Right renal pelvis (tissue), 4 donors: ENCODE measurements around the gene FCGR3B. TPM values are rescaled to one million over a fixed set of nuclear protein-coding genes. Genes with fewer than 3 reads are reported as not detected.
A peak's percentile ranks its signal among the peaks of the same experiment; 100 is the strongest.
"Not testable (repeated sequence)": the region's sequence is repeated elsewhere in the genome, so short reads cannot be mapped to it uniquely, and the experiment has no call there.

Experiments used
- DNase-seq, 4 donors: peaks; one replicate each; pipeline ENCODE4 v3.0.0-alpha.2; 2013; ENCODE audit warnings: low read depth in 4 of 4, low spot score in 3 of 4, missing footprints in 1 of 4
- polyA plus RNA-seq, 4 donors: library from polyadenylated mRNA; unstranded; fragments of 120-200 nt; gene quantifications; one replicate each; pipeline ENCODE4 v1.2.1, GENCODE V29; 2013; ENCODE audit not compliant: insufficient read length in 4 of 4

The FCGR3B gene
- under 1 TPM in 3 of 4 donors, not detected in 1; 0.21 to 0.97 (median 0.39) TPM for polyA plus RNA-seq

DNA sequence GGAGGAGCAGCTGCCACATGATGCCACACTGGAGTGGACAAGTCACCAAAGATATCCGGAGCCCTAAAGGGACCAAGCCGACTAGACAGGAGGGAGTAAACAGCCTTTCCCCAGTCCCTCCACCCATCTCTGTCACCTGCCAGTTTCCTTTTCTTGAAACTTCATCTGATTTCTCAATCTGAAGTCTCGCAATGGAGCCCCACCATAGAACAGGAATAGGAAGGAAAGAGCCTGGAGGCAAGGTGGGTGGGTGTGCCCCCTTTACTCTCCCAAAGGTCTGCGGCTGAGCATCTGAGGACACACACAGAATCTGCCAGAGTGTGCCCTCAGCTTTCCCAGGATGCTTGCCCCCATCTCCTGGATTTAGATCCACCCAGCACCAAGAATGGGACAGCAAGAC lies at the start of gene FCGR3B:
FCGR3B (minus strand) TSS at position 101 of the 400 bp plus-strand sequence; CDS start at position 19, 82 bp downstream.
- DNase-seq = no peak

DNA sequence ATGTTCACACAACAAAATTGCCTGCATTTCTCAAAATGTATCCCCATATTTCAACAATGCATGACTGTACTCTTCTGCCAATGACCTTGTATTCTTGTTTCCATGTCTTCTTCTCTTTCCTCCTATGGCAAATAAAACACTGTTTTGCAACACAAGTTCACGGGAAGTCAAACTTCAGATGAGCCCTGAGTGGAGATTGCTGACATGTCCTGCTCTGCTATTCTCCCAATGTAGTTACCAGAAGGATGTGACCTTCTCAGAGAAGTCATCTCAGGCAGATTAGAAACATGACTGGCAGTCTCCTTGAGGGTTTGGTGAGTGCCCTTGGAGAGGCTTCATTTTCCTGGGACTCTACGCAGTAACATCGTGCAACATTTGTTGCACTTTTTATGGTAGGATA lies 47.5 kb upstream of the FCGR3B start:
- no peak for DNase-seq

DNA sequence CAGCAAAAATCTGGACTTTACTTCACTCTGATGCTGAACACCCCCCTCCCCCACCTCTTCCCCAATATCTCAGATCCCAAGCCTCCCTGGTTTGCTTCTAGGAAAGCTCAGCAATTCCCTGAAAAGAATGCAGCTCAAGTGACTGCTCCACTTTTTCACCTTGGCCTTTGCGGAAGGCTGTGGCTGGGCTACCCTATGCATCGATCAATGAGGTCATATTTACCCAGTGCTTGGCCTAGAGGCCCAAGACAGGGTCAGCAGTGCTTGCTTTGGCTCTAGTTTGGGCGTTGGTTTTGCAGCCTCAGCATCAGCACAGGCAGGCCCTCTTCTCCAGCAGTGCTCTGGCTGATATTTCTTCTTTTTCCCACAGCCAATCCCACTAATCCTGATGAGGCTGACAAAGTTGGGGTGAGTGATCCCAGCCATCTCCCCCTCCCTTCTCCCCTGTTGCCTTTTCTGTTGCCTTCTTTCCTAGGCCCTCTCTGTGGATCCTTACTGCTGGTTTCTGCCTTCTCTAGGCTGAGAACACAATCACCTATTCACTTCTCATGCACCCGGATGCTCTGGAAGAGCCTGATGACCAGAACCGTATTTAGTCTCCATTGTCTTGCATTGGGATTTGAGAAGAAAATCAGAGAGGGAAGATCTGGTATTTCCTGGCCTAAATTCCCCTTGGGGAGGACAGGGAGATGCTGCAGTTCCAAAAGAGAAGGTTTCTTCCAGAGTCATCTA lies 46.1 kb upstream of the FCGR3B start:
- no peak for DNase-seq

DNA sequence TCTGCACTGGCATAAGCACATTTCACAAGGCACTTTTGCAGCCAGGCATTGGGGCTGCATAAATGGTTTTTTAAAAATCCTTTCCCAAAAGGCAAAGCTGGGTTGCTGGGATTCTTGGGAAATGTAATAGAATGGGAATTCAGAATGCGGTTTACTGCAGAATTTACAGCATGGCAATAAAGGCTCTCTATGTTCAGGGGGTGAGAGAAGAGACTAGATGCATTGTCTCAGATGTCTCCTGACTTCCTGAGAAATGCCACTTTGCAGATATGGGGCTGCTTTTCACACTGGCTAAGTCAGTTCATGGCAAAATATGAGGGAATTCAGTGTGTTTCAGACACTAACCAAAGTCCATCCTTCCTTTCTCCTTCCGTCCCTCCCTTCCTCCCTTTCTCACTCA lies 45.5 kb upstream of the FCGR3B start:
- no peak for DNase-seq

DNA sequence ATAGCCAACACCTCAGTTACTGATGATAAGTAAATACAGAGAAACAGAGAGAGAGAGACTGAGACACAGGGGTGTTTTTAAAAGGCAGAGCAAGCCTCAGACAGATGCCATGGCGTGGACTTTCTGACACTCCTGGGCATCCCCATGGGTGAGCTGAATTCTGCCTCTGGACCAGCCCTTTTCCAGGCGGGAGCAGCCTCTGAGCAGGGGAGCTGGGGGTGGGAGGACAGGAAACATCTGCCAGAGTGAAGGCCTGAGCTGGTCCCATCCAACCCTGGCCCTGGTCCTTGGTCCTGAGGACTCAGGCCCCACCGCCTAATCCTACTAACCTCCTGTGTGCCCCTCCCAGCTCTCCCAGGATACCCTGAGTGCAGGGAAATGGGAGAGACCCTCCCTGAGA lies 43.9 kb upstream of the FCGR3B start:
- DNase-seq = not testable (repeated sequence)

DNA sequence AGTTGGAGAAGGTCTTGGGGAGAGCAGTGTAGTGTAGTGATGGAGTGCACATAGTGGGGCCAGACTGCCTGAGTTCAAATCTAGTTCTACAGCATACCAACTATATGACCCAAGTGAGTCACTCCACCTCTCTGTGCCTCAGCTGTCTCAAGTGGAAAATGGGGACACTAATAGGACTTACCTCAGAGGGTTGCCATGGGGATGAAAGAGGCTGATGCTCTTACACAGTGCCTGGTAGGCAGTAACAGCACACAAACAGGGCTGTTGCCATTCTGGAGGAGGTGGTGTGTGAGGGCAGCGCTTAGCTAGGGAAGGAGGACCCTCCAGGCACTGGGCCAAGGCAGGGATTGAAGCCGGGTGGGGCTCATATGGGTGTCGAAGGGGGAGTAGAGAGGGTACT lies 43.5 kb upstream of the FCGR3B start:
- not testable (repeated sequence) for DNase-seq

DNA sequence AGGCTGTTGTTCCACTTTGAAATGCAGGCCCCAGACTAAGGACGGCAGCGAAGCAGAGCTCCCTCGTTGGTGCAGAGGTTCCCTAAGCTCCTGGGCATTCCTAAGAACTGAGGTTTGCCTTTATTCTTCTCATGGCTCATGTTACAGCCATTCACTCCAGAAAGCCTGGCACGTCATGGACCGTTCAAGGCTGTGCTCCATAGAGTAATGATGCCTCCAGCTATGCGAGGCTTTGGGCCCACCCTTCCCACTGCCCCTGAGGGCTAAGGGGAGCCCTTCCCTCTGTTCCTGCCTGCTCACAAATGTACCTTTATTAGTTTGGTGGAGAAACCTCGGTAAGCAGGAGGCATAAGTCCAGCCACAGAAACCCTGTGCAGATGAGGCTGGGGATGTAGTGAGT lies 42.5 kb upstream of the FCGR3B start:
- not testable (repeated sequence) for DNase-seq

DNA sequence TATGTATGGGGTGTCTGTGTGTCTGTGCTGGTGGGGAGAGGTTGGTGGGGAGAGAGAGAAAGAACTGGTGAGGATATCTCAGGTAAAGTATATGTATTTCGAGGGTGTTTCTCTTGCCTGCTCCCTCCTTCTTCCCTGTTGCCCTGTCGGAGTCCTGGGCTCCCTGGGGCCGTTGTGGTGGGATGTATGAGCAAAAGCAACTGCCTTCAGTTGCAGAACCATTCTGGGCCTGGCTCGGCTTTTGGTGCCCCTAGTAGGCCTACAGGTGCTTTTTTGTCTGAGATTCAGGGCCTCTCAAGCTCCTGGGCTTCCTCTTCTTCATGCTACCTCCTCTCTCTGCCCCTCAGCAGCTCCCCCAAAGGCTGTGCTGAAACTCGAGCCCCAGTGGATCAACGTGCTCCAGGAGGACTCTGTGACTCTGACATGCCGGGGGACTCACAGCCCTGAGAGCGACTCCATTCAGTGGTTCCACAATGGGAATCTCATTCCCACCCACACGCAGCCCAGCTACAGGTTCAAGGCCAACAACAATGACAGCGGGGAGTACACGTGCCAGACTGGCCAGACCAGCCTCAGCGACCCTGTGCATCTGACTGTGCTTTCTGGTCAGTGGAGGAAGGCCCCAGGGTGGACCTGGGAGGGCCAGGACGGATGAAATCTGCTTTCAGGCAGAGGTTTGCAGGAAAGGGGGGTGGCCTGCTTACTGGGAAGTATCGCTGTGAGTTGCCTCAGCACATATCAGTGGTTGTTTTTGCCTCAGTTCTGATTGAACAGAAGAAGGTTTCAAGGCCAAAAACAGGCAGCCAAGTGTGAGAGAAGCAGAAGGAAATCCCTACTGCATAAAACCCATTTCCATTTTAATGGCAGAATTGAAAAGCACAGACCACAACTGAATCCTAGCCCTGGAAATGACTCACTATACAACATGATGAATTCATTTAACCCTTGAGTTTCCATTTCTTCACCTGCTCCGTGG lies 40.4 kb upstream of the FCGR3B start:
- DNase-seq = not testable (repeated sequence)

DNA sequence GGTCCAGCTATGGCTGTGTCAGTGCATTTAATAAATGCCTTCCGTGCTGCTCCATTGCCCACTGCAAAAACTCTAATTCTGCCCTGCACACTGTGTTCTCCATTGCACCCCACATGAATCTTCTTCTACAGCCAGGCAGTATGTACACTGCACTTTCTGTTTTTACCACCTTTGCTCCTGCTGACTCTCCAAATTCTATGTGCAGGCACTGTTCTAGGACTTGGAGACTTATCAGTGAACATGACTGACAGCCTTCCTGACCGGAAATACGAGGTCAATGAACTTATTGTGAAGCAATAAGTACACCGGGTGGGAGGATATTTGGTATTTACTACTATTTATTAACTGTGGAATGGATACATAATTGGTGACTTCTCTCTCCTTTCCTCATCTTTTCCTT lies 33.7 kb upstream of the FCGR3B start:
- DNase-seq = not testable (repeated sequence)

DNA sequence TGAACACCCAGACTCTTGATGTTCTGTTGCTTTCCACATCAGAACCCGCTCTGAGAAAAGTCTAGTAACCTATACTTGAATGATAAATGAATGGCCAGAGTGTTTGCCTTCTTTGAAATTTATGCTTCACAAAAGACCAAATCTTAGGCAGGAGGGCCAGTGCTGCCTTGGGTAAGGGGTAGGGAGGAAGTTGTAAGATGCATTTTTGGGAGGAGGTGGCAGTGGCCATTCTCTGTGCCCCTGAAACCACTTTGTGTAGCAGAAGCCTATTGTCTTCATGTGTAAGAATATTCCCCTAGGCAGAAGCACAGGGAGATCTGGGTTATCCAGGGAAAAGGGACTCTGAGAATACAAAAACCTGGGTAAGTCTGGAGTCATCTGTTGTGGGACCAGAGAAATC lies 32.6 kb upstream of the FCGR3B start:
- not testable (repeated sequence) for DNase-seq

DNA sequence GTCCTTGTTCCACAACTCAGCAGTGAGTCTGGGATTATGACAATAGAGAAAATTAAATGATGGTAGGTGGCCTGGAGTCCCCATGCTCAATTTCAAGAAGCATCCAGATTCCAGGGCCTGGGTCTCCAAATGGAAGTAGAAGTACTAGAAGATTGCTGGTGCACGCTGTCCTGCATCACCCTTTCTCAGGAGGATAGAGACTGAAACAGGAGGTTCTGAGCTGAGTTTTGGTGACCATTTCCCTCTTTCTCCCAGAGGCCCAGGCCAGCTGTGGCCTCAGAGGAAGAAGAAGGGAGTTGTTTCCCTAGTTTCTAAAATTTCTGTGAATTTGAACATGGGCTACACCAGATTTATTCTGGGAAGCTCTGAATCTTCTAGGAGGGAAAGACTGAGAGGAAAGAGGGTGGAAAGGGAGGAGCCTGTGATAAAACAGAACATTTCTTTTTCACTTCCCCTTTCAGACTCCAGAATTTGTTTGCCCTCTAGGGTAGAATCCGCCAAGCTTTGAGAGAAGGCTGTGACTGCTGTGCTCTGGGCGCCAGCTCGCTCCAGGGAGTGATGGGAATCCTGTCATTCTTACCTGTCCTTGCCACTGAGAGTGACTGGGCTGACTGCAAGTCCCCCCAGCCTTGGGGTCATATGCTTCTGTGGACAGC lies 31.8 kb upstream of the FCGR3B start, which contains the start of gene FCGR2B:
FCGR2B (plus strand) TSS at position 460 of the 656 bp plus-strand sequence; CDS start at position 559, 99 bp downstream.
- not testable (repeated sequence) for DNase-seq

DNA sequence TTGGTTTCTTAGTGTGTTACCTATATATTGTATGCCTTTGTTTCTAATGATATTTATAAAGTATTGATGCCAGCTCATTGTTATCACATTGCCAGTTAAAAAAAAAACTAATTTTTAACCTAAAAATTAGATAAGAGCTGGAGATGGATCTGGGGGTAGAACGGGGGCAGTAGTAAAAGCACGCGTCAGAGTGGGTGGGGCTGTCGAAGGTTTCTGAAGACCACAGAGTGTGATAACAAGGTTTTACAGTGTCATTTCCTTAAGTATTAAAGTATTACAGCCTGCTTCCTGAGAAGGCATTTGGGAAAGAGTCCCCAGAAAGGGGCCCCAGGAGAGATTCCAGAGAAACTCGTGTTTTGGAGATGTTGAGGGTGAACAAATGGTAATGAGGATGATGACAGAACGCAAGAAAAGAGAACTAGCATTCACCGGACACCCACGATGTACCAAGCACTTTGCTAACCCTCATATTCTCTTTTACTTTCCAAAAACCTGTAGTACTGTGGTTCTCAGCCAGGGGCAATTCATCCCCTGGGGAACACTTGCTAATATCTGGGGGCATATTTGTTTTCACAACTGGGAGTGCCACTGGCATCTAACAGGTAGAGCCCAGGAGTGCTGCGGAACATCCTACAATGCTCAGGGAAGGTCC lies 30.8 kb upstream of the FCGR3B start:
- not testable (repeated sequence) for DNase-seq

DNA sequence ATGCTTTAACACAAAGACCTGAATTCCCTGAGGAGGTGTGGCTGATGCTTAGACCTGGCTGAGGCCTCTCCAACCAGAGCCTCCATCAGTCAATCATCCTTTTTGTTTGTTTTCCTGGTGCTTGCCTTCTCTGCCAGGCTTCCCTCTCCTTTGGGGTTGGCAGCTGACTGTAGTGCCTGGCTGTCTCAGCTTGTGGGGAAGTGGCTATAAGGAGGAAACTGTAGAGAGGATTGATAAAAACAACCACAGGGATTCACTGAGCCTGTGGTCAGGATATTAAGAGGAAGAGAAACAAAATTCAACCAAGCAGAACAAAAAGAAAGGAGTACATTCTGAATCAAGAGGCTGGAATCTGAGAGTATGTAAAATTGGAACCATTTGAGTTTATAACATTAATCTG lies 27.5 kb upstream of the FCGR3B start:
- not testable (repeated sequence) for DNase-seq

DNA sequence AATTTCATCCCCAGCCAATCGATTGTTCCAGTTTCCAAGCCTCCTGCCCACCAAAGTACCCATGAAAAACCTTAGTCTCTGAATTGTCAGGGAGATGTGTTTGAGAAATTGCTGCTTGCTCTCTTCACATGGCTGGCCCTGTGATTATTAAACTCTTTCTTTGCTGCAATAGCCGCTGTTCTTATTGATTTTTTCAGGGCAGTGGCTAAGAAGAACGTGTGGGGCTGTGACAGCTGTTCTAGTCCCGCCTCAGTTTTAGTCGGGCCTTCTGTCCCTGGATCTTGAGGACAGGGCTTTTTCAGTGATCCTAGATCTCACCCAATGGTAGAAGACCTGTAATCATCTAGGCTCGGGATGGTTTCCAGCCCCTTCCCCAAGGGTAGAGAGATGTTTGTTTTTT lies 23.0 kb upstream of the FCGR3B start:
- DNase-seq = not testable (repeated sequence)

DNA sequence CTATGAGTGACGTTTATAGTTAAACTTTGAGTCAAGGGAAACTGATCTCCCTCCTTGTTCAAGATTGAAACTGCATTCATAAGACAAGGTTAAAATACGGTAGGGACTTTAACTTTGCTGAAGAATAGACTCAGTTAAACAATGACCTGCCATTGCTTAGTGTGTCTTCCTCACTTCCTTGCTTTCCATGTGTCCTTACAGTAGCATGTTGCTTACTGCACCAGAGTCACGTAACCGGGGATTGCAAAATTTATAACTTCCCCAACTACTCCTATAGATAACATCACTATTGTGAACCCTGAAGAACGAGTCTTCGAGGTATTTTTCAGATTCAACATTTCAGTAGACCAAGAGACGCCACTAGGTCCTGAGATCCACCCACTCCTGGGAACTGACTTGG lies 22.6 kb upstream of the FCGR3B start:
- not testable (repeated sequence) for DNase-seq

DNA sequence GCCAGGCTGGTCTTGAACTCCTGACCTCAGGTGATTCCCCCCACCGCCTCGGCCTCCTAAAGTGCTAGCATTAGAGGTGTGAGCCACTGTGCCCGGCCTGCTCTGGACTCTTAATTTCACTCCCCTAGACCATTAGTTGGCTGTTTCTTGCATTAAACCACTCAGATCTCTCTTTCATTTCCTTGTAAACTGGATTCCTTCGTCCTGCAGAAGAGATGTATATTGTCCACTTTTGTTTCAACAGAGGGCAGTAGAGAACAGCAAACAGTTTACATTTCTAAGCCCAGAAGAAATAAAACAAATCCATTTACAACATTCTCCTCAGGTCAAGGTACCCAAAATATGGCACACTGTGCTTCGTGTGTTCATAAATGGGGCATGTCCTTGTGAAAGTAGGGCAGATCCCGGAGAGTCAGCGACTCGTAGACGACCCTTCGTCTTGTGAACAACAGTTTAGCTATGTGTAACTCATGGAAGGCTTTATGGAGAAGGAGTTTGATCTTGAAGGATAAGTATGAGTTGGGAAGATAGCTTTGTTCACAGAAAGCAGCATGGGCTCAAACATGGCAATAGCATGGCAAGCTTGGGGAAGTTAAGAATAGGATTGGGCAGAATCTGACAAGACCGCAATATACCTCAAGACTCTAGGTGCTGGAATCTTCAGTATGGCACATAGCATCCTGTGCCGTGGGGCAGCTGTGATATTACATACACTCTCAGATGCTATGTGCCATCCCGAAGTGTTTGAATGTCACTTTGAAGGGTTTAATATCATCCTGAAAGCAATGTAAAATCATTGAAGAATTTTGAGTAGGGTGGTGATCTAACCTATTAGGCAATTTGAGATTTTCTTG lies 16.8 kb upstream of the FCGR3B start:
- DNase-seq = peak in 2 of 4 donors; percentile 15 to 23

DNA sequence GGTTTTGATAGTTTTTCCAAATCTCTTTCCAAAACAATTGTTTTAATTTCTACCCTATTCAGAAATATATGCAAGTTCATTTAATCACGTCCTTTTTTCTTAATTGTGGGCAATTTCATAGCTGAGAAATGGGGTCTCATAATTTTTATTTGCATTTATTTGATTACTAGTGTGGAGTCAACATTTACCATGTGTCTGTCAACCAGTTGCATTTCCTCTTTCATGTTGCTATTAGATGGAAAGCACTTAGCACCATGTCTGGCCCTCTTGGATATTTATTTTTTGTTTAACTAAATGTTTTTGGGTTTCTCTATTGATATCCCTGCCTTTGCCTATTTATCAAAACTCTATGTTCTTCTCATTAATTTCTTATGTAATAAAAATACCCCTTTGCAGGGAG lies 13.9 kb upstream of the FCGR3B start:
- DNase-seq = not testable (repeated sequence)

DNA sequence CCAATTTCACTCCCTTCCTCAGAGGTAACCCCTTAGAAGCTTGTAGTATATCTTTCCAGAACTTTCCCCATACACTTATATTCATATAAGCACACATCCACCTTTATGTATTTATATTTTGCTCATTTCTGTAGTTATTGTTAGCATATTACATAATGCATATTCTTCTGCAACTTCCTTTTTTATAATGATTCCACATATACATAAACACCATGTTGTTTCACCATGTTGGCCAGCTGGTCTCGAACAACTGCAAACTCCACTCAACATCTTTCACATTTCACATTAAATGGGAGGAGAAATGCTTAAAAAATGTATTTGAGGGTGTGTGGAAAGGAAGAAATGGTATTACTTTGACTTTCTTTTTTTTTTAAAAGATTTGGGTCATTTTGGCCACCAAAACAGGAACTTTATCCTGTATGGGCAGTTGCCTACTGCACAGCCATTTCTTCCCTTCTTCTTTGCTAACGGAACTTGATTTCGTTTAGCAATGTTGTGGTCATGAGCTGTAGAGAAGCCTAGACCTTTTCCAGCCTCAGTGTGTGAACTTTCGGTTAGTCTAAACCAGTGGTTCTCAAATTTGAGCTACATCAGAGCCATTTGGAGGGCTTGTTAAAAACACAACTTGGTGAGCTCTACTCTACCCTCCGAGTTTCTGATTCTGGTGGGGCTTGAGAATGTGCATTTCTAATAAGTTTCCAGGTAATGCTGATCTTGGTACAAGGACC lies 12.7 kb upstream of the FCGR3B start:
- not testable (repeated sequence) for DNase-seq

DNA sequence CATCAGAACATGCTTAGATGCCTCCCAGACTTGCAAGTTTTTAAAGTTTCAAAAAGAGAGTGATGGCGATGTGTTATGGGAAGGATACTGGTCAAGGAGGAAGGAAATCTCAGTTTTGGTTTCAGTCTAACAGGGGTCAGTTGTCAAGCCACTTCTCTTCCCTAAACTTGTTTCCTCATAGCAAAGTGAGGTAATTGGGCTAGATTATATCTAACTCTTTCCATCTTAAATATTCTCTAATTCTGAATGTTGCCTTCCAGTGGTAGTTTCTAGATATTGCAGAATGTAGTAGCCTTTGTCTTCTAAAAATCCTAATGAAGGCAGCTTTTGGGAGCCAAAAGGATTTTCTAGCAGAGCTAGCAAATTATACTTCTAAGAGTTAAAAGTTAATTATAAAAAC lies 11.7 kb upstream of the FCGR3B start:
- not testable (repeated sequence) for DNase-seq
